Aorta (tissue), 5 donors: Measurements from ENCODE around the gene RALGPS1. TPM values are rescaled to one million over a fixed set of nuclear protein-coding genes. Genes with fewer than 3 reads are reported as not detected.

ENCODE experiments used
- ATAC-seq: fragments of 200-7000 bp; cut with Tn5 transposase; one replicate; pipeline ENCODE4 v1.9.1; 2022; ENCODE audit warnings: moderate library complexity; ENCODE audit not compliant: low FRiP score
- DNase-seq, 2 donors: peaks; one replicate each; pipeline ENCODE4 v3.0.0-alpha.2; 2020
- H3K27ac ChIP-seq, 2 donors: one replicate each; pipeline ENCODE4 v1.5.1; 2013; ENCODE audit warnings: low read length in 2 of 2, mild to moderate bottlenecking in 2 of 2, moderate library complexity in 2 of 2, control low read depth in 1 of 2, inconsistent platforms in 1 of 2, low read depth in 1 of 2
- H3K27me3 ChIP-seq, 2 donors: one replicate each; pipeline ENCODE4 v1.6.1; 2013; ENCODE audit warnings: control low read depth in 1 of 2, low read length in 1 of 2, mild to moderate bottlenecking in 1 of 2, moderate library complexity in 1 of 2; ENCODE audit not compliant: insufficient read depth in 2 of 2, control insufficient read depth in 1 of 2
- H3K36me3 ChIP-seq, 2 donors: one replicate each; pipeline ENCODE4 v1.6.1; 2013; ENCODE audit warnings: control low read depth in 1 of 2, low read length in 1 of 2, mild to moderate bottlenecking in 1 of 2; ENCODE audit not compliant: insufficient read depth in 2 of 2, control insufficient read depth in 1 of 2
- H3K4me1 ChIP-seq, 2 donors: one replicate each; pipeline ENCODE4 v1.6.1; 2013; ENCODE audit warnings: low read length in 2 of 2, control low read depth in 1 of 2, mild to moderate bottlenecking in 1 of 2, moderate library complexity in 1 of 2; ENCODE audit not compliant: insufficient read depth in 2 of 2, control insufficient read depth in 1 of 2
- H3K4me3 ChIP-seq, 2 donors: one replicate each; pipeline ENCODE4 v1.5.1; 2013; ENCODE audit warnings: low read length in 2 of 2, control low read depth in 1 of 2, mild to moderate bottlenecking in 1 of 2
- H3K9me3 ChIP-seq: one replicate; pipeline ENCODE4 v1.6.1; 2013; ENCODE audit warnings: mild to moderate bottlenecking, low read length; ENCODE audit not compliant: control insufficient read depth
- WGBS, 2 donors: extraction: QIAGEN DNeasy Blood & Tissue Kit; methylation state at CpG; one replicate each; pipeline ENCODE4 v1.1.7; 2013; 5-methylcytosine and 5-hydroxymethylcytosine counted together
- intact Hi-C, 2 donors: fragments of 100-400 bp; cut with DNase I; formaldehyde crosslinking; loops; one replicate each; pipeline versions ENCODE4 v1.14.2 to v1.15.0; 2022
- polyA plus RNA-seq, 2 donors: library from polyadenylated mRNA; stranded (reverse); fragments of 200-250 nt; gene quantifications; one replicate each; pipeline ENCODE4 v1.2.3, GENCODE V29; 2013
- total RNA-seq, 2 donors: library from RNA; stranded (reverse); fragmentation: NEBNext Ultra II Directional; extraction: Animal tissue kit (Norgen Biotek cat#: 25700); gene quantifications; one replicate each; pipeline ENCODE4 v1.2.1, GENCODE V29; 2021
- donor health status: healthy with polysubstance abuse.
- donor health status: Bipolar disorder and iron deficiency.
- donor health status: DM: no; HTN: no; CAD: no.
- donor health status: DM: no; HTN: no; CAD: no.
- donor health status: DM: yes; HTN: yes; CAD: no.

Gene RALGPS1
- total and polyA plus RNA-seq, 4 donors, result 2.0 to 19.7 (median 8.3) TPM

GRCh38 chr9:127162046-127162863 lies 247.7 kb downstream of the RALGPS1 start:
- 75 to 81% methylated on average over 9 of the region's 9 CpGs for WGBS, 2 donors
- intact Hi-C loops, result no loop called here
- H3K4me3 ChIP-seq, result no peak overlapping the region
- H3K9me3 ChIP-seq, result no peaks in the 10 kb centered on the region
- DNase-seq, result peak in 1 of 2 donors; percentile 36
- H3K36me3 ChIP-seq, result no peaks in the 10 kb centered on the region
- ATAC-seq, result no peak
- H3K27me3 ChIP-seq, result no peaks in the 10 kb centered on the region
- no peaks in the 10 kb centered on the region for H3K4me1 ChIP-seq
- no peak overlapping the region for H3K27ac ChIP-seq

GRCh38 chr9:127162864-127163365 lies 248.3 kb downstream of the RALGPS1 start:
- Histone ChIP-seq H3K27ac (no peak overlapping the region), H3K9me3 (no peaks in the 10 kb centered on the region), H3K36me3 (no peaks in the 10 kb centered on the region), H3K4me3 (no peak overlapping the region), H3K27me3 (no peaks in the 10 kb centered on the region), H3K4me1 (no peaks in the 10 kb centered on the region)
- DNase-seq (no peak), ATAC-seq (no peak)
- intact Hi-C loops, result no loop called here
- 78 to 80% methylated on average over 4 of the region's 4 CpGs for WGBS, 2 donors

- no peak for ATAC-seq
- Histone ChIP-seq H3K27ac (no peak overlapping the region), H3K4me1 (no peaks in the 10 kb centered on the region), H3K27me3 (no peaks in the 10 kb centered on the region), H3K36me3 (no peaks in the 10 kb centered on the region), H3K4me3 (no peak overlapping the region), H3K9me3 (no peaks in the 10 kb centered on the region)
- intact Hi-C loops, result no loop called here
- 17% methylated on average over 2 of the region's 2 CpGs for WGBS, 2 donors
- no peak for DNase-seq
These were observed 248.8 kb downstream of the RALGPS1 start for GRCh38 chr9:127163409-127163808.

DNA sequence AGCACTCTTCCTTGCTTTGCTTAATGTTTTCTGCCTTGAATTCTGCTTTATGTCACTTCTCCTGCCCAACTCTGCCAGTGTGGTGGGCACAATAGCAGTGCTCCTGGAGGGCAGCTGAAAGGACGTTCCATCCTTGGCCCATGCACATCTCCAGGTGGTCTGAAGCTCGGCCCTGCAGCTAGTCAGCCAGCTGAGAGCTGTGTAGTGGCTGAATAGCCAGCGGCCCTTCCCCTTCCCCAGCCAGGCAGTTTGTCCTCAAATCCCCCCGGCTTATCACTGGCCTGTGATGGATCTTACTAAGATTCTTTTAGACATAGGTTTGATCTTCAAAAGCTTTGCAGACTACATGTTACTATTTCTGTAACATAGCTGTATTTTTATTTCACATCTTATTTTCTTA lies 250.5 kb downstream of the RALGPS1 start:
- Histone ChIP-seq H3K4me3 (no peak overlapping the region), H3K27ac (no peak overlapping the region), H3K36me3 (no peaks in the 10 kb centered on the region), H3K27me3 (no peaks in the 10 kb centered on the region), H3K4me1 (no peaks in the 10 kb centered on the region), H3K9me3 (no peaks in the 10 kb centered on the region)
- no peak for ATAC-seq
- intact Hi-C loops, result no loop called here
- no peak for DNase-seq
- whole genome bisulfite sequencing, 2 donors, result 77 to 80% methylated on average over 4 of the region's 4 CpGs

GRCh38 chr9:127166111-127166510 lies 251.5 kb downstream of the RALGPS1 start:
- 91 to 94% methylated on average over 5 of the region's 5 CpGs for WGBS, 2 donors
- Histone ChIP-seq H3K9me3 (no peaks in the 10 kb centered on the region), H3K36me3 (no peaks in the 10 kb centered on the region), H3K27ac (no peak overlapping the region), H3K4me3 (no peak overlapping the region), H3K4me1 (no peaks in the 10 kb centered on the region), H3K27me3 (no peaks in the 10 kb centered on the region)
- intact Hi-C loops, result no loop called here
- DNase-seq (no peak), ATAC-seq (no peak)

DNA sequence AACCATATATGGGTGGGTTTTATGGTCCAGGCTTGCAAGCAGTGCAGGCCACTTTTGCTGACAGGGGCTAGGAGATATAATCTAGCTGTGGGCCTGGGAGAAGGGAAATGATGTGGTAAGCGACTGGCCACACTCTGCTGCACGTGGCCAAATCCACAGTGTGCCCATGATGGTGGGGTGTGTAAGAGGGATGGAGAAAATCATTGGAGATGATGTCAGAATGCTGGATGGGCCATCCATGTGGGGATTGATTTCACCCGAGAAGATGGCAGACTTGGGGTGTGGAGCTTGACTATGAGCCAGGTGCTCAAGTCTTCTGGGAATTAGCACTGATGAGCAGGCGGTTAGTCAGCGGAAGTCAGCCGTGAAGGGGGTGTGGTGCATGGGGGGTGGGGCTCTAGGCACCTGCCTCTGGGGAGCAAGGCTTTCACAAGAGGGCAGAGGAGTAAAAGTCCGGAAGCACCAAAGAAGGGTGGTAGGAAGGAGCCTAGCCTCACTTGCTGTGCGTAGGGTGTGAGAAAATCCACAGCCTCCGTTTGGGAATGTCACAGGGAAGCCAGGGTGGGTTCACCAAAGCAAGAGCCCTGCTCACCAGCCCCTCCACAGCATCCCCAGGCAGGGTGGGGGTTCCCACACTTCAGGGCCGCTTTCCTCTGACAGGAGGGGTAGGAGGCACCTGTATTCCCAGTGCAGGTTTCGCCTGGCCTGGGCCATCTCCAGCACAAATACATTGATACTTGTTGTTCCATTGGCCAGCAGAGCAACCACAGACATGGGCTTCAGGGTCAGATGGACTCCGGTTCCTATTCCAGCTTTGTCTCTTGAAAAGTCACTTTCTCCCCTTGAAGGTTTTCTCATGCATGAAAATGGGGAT lies 252.3 kb downstream of the RALGPS1 start:
- no peak overlapping the region for H3K27ac ChIP-seq
- H3K36me3 ChIP-seq, result no peaks in the 10 kb centered on the region
- no peak overlapping the region for H3K4me3 ChIP-seq
- no peaks in the 10 kb centered on the region for H3K9me3 ChIP-seq
- intact Hi-C loops, result no loop called here
- DNase-seq (peak in 1 of 2 donors; percentile 68), ATAC-seq (no peak)
- no peaks in the 10 kb centered on the region for H3K4me1 ChIP-seq
- H3K27me3 ChIP-seq, result no peaks in the 10 kb centered on the region
- 94 to 95% methylated on average over 12 of the region's 12 CpGs for WGBS, 2 donors

- no peaks in the 10 kb centered on the region for H3K9me3 ChIP-seq
- intact Hi-C loops, result no loop called here
- DNase-seq (no peak), ATAC-seq (no peak)
- no peaks in the 10 kb centered on the region for H3K27me3 ChIP-seq
- H3K27ac ChIP-seq, result no peak overlapping the region
- WGBS, 2 donors, result 96 to 97% methylated on average over 11 of the region's 11 CpGs
- no peak overlapping the region for H3K4me3 ChIP-seq
- no peaks in the 10 kb centered on the region for H3K36me3 ChIP-seq
- H3K4me1 ChIP-seq, result no peaks in the 10 kb centered on the region
These were observed 253.2 kb downstream of the RALGPS1 start for GRCh38 chr9:127167560-127168326.

DNA sequence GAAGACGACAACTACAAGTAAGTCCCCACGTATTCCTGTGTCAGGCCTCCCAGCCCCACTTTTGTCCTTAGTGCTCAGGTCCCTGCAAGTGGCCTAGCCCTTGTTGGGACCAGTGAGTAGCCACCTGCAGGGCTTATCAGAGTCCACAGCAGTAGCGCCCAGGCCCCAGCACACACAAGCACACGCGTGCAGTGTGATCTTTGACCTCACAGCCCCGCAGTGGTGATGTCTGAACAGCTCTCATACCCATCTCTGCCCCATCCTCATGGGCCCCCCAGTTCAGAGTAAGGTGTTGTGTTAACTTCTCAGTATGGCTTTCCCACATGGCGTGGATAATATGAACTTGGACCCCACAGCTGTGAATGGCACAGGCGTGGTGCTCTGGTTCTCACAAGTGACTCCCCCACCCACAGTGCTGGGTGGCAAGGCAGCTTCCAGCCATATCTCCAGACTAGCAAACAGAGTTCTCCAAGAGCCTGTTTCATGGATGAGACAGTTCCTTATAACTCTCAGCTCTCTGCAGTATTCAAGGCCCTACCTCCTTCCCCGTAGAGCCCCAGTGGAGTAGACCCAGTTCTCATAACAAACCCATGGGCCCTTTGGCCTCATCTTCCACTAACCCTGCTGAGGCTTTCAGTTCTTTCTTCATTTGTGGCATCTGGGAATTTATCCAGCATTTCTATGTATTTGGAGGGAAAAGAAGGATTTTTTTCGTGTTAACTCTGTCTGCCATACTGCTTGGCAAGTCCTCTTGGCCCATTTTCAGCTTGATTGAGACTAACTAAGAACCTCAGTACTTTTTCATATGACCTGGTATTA lies 254.4 kb downstream of the RALGPS1 start:
- Histone ChIP-seq H3K9me3 (no peaks in the 10 kb centered on the region), H3K27ac (no peak overlapping the region), H3K27me3 (no peaks in the 10 kb centered on the region), H3K4me1 (no peaks in the 10 kb centered on the region), H3K4me3 (no peak overlapping the region), H3K36me3 (no peaks in the 10 kb centered on the region)
- ATAC-seq (peak; percentile 41), DNase-seq (no peak)
- intact Hi-C loops, result no loop called here
- WGBS, 2 donors, result 80 to 81% methylated on average over 10 of the region's 10 CpGs
